ENCODE data around the gene CCIN.
A peak's percentile ranks its signal among the peaks of the same experiment; 100 is the strongest.
"Not testable (repeated sequence)": the region's sequence is repeated elsewhere in the genome, so short reads cannot be mapped to it uniquely, and the experiment has no call there.

Gene CCIN

GRCh38 chr9:36166168-36166927 is 2.8 kb upstream of the CCIN start:
- H3K4me3 ChIP-seq (ENCODE audit: low read depth, low read length) = peak overlapping the region; percentile 54
- peak; percentile 87 for TF ChIP-seq CTCF (IDR thresholded peaks at IDR 0.05; ENCODE audit: borderline replicate concordance, insufficient read depth, low read depth, low read length)

GRCh38 chr9:36169708-36170107 is 520 bp downstream of the CCIN start:
- no peak for TF ChIP-seq CTCF (IDR thresholded peaks at IDR 0.05; ENCODE audit: borderline replicate concordance, insufficient read depth, low read depth, low read length)
- no peak overlapping the region for H3K4me3 ChIP-seq (ENCODE audit: low read depth, low read length)

GRCh38 chr9:36170531-36170930 is 1.3 kb downstream of the CCIN start:
- no peak for TF ChIP-seq CTCF (IDR thresholded peaks at IDR 0.05; ENCODE audit: borderline replicate concordance, insufficient read depth, low read depth, low read length)
- H3K4me3 ChIP-seq (ENCODE audit: low read depth, low read length) = no peak overlapping the region

GRCh38 chr9:36173861-36174260 is 4.7 kb downstream of the CCIN start:
- TF ChIP-seq CTCF (IDR thresholded peaks at IDR 0.05; ENCODE audit: borderline replicate concordance, insufficient read depth, low read depth, low read length) = no peak
- no peak overlapping the region for H3K4me3 ChIP-seq (ENCODE audit: low read depth, low read length)

GRCh38 chr9:36174271-36174670 is 5.1 kb downstream of the CCIN start:
- no peak overlapping the region for H3K4me3 ChIP-seq (ENCODE audit: low read depth, low read length)
- TF ChIP-seq CTCF (IDR thresholded peaks at IDR 0.05; ENCODE audit: borderline replicate concordance, insufficient read depth, low read depth, low read length) = no peak

GRCh38 chr9:36174731-36175130 is 5.5 kb downstream of the CCIN start:
- H3K4me3 ChIP-seq (ENCODE audit: low read depth, low read length) = no peak overlapping the region
- TF ChIP-seq CTCF (IDR thresholded peaks at IDR 0.05; ENCODE audit: borderline replicate concordance, insufficient read depth, low read depth, low read length) = no peak

GRCh38 chr9:36175209-36175608 is 6.0 kb downstream of the CCIN start:
- H3K4me3 ChIP-seq (ENCODE audit: low read depth, low read length) = not testable (repeated sequence)

GRCh38 chr9:36176496-36176895 is 7.3 kb downstream of the CCIN start:
- not testable (repeated sequence) for H3K4me3 ChIP-seq (ENCODE audit: low read depth, low read length)
